ENCODE data around the gene TM9SF1. TPM values are rescaled to one million over a fixed set of nuclear protein-coding genes. Genes with fewer than 3 reads are reported as not detected.

TM9SF1 gene
- polyA plus RNA-seq, 2 of the 4 experiments (the other 2 are of a cell fraction), result 48.0 to 62.2 TPM

DNA sequence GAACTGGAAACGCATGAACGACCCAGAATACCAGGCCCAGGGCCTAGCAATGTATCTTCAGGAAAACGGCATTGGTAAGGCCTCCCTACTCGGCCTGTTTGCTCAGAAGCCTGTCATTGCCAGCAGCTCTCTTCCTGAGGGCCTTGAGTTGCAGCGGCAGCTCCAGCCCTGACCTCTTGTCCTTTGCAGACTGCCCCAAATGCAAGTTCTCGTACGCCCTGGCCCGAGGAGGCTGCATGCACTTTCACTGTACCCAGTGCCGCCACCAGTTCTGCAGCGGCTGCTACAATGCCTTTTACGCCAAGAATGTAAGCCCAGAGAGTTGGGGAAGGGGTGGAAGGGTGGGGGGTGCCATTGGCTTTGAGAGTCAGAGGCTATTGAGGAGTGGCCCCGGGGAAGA is 37.9 kb downstream of the TM9SF1 start:
- no peak for FAIRE-seq
- Histone ChIP-seq H3K27ac (no peak overlapping the region), H3K4me1 (peaks cover 25% of the 10 kb centered on the region), H3K9me3 (no peaks in the 10 kb centered on the region), H3K4me3 (no peak overlapping the region), H3K4me2 (no peak overlapping the region)
- CTCF ChIA-PET, result interaction anchor here (0.9 to 4.3 kb wide), 4 partner anchors 11 to 99 kb away, joined by 3 to 15 read pairs (median 3); partner anchors contain the start of gene PSME2
- no peak for TF ChIP-seq RAD21 (conservative IDR thresholded peaks at IDR 0.05 in 1 of 2, IDR thresholded peaks at IDR 0.05 in 1 of 2)
- no peak for TF ChIP-seq CBX2 (IDR thresholded peaks at IDR 0.05; ENCODE audit: borderline replicate concordance, low read depth)
- TF ChIP-seq RARB (CRISPR knock-in tag; IDR thresholded peaks at IDR 0.05), result no peak
- no peak for TF ChIP-seq HEYL (CRISPR knock-in tag; IDR thresholded peaks at IDR 0.05)
- no peak for TF ChIP-seq KDM5A (IDR thresholded peaks at IDR 0.05)
- TF ChIP-seq EHF (CRISPR knock-in tag; IDR thresholded peaks at IDR 0.05), result no peak
- TF ChIP-seq, protein P1, sequence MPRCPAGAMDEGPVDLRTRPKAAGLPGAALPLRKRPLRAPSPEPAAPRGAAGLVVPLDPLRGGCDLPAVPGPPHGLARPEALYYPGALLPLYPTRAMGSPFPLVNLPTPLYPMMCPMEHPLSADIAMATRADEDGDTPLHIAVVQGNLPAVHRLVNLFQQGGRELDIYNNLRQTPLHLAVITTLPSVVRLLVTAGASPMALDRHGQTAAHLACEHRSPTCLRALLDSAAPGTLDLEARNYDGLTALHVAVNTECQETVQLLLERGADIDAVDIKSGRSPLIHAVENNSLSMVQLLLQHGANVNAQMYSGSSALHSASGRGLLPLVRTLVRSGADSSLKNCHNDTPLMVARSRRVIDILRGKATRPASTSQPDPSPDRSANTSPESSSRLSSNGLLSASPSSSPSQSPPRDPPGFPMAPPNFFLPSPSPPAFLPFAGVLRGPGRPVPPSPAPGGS (IDR thresholded peaks at IDR 0.05), result no peak
- 91% methylated on average over 12 of the region's 12 CpGs for WGBS (ENCODE audit: missing lambda C conversion rate)
- POLR2A ChIA-PET, result interaction anchor here (0.9 kb wide), 1 partner anchor 11 kb away, joined by 3 read pairs; the partner anchor contains the start of gene PSME2
- no peak for ATAC-seq
- DNase-seq (ENCODE audit: low read depth in 1 of 2, low spot score in 1 of 2), result no peak

DNA sequence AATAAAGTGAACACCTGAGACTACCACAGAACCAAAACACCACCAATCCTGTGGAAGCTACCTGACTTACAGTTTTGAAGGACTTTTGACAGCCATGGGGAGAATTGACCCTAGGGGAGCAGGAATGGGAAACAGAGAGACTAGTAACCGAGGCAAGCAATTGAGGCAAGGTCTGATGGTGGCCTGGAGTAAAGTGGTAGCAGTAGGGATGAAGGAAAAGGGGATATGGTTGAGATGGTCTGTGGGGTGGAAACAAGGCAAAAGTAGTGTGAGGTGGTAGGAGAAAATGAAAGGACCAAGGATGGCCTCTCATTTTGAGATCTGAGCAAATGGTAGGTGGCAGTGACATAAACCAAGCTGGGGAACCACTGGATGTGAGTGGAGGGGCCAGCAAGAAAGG is 38.4 kb downstream of the TM9SF1 start:
- no peaks in the 10 kb centered on the region for H3K9me3 ChIP-seq
- H3K27ac ChIP-seq, result no peak overlapping the region
- ChIA-PET POLR2A (interaction anchor here (0.9 kb wide), 1 partner anchor 10 kb away, joined by 3 read pairs; the partner anchor contains the start of gene PSME2), CTCF (interaction anchor here (0.9 to 4.3 kb wide), 3 partner anchors 11 to 48 kb away, joined by 3 to 15 read pairs (median 3); partner anchors contain the start of gene PSME2)
- 93% methylated on average over 1 of the region's 1 CpG for WGBS (ENCODE audit: missing lambda C conversion rate)
- no peak overlapping the region for H3K4me3 ChIP-seq
- H3K4me2 ChIP-seq, result no peak overlapping the region
- ATAC-seq (no peak), DNase-seq (ENCODE audit: low read depth in 1 of 2, low spot score in 1 of 2) (no peak), FAIRE-seq (no peak)
- H3K4me1 ChIP-seq, result peaks cover 20% of the 10 kb centered on the region
- TF ChIP-seq CBX2 (IDR thresholded peaks at IDR 0.05; ENCODE audit: borderline replicate concordance, low read depth), result no peak
- TF ChIP-seq JUNB (IDR thresholded peaks at IDR 0.05), result no peak

DNA sequence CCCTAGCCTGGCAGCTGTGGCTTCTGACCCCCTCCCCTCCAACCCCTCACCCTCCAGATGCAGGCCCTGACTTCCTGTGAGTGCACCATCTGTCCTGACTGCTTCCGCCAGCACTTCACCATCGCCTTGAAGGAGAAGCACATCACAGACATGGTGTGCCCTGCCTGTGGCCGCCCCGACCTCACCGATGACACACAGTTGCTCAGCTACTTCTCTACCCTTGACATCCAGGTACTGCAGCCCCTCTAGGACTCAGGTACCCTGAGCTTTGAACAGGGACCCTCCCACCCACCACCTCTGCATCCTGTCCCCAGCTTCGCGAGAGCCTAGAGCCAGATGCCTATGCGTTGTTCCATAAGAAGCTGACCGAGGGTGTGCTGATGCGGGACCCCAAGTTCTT is 40.1 kb downstream of the TM9SF1 start:
- no peak overlapping the region for H3K4me3 ChIP-seq
- H3K4me1 ChIP-seq, result peaks cover 5% of the 10 kb centered on the region; the same call in 2 of the 3 replicates
- FAIRE-seq, result no peak
- no peak for ATAC-seq
- POLR2A ChIA-PET, result interaction anchor here (0.7 kb wide), 1 partner anchor 14 kb away, joined by 3 read pairs; the partner anchor contains the start of gene EMC9
- no peak overlapping the region for H3K27ac ChIP-seq
- TF ChIP-seq TFCP2L1 (CRISPR knock-in tag; IDR thresholded peaks at IDR 0.05) (no peak), MYC (IDR thresholded peaks at IDR 0.05; ENCODE audit: borderline replicate concordance, low read length) (no peak)
- DNase-seq (ENCODE audit: low read depth in 1 of 2, low spot score in 1 of 2), result no peak
- CTCF ChIA-PET, result interaction anchor here (0.6 to 4.3 kb wide), 10 partner anchors 8 to 97 kb away, joined by 3 to 15 read pairs (median 3); partner anchors contain the start of genes PSME2 and RNF31
- WGBS (ENCODE audit: missing lambda C conversion rate), result 100% methylated on average over 10 of the region's 10 CpGs
- no peak overlapping the region for H3K4me2 ChIP-seq
- H3K9me3 ChIP-seq, result no peaks in the 10 kb centered on the region

DNA sequence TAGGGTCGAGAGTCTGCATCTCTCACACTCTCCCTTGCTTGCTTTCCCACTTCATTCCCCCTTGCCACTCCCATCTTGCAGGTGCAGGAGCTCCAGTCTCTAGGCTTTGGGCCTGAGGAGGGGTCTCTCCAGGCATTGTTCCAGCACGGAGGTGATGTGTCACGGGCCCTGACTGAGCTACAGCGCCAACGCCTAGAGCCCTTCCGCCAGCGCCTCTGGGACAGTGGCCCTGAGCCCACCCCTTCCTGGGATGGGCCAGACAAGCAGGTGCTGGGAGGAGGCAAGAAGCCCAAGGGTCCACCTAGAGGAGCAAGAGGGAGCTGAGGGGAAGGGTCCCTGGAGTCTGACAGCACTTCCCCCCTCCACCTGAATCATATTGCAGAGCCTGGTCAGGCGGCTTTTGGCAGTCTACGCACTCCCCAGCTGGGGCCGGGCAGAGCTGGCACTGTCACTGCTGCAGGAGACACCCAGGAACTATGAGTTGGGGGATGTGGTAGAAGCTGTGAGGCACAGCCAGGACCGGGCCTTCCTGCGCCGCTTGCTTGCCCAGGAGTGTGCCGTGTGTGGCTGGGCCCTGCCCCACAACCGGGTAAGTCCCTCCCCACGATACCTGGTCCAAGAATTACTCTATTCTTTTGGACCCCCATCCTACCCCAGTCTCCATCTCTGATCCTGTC is 43.7 kb downstream of the TM9SF1 start:
- no peak for FAIRE-seq
- Histone ChIP-seq H3K9me3 (no peaks in the 10 kb centered on the region), H3K4me1 (peaks cover 6% of the 10 kb centered on the region; the same call in 2 of the 3 replicates), H3K27ac (no peak overlapping the region), H3K4me3 (no peak overlapping the region), H3K4me2 (no peak overlapping the region)
- TF ChIP-seq, protein P2, sequence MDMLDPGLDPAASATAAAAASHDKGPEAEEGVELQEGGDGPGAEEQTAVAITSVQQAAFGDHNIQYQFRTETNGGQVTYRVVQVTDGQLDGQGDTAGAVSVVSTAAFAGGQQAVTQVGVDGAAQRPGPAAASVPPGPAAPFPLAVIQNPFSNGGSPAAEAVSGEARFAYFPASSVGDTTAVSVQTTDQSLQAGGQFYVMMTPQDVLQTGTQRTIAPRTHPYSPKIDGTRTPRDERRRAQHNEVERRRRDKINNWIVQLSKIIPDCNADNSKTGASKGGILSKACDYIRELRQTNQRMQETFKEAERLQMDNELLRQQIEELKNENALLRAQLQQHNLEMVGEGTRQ (IDR thresholded peaks at IDR 0.05), result no peak
- TF ChIP-seq, protein P3, sequence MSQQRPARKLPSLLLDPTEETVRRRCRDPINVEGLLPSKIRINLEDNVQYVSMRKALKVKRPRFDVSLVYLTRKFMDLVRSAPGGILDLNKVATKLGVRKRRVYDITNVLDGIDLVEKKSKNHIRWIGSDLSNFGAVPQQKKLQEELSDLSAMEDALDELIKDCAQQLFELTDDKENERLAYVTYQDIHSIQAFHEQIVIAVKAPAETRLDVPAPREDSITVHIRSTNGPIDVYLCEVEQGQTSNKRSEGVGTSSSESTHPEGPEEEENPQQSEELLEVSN (IDR thresholded peaks at IDR 0.05; ENCODE audit: borderline replicate concordance, low read depth), result no peak
- TF ChIP-seq HDAC2 (IDR thresholded peaks at IDR 0.05), result no peak
- no peak for TF ChIP-seq RAD21 (conservative IDR thresholded peaks at IDR 0.05 in 1 of 2, IDR thresholded peaks at IDR 0.05 in 1 of 2)
- TF ChIP-seq MYC (IDR thresholded peaks at IDR 0.05; ENCODE audit: borderline replicate concordance, low read length), result no peak
- ChIA-PET POLR2A (interaction anchor here (1.5 to 2.1 kb wide), 2 partner anchors 9 to 62 kb away, joined by 3 to 6 read pairs; partner anchors contain the start of genes CHMP4A and IRF9), CTCF (interaction anchor here (0.9 to 12.6 kb wide), 5 partner anchors 10 to 145 kb away, joined by 3 to 168 read pairs (median 3); partner anchors contain the start of genes EMC9 and IRF9)
- WGBS (ENCODE audit: missing lambda C conversion rate), result 91% methylated on average over 12 of the region's 16 CpGs
- DNase-seq (ENCODE audit: low read depth in 1 of 2, low spot score in 1 of 2), result no peak
- ATAC-seq, result no peak
